Endothelial cell of hepatic sinusoid (primary cell): ENCODE measurements around the gene KRT4.

Source experiments
- in situ Hi-C: cut with HindIII; loops from 2 replicates; pipeline ENCODE4 v1.10.0; 2017; ENCODE audit warnings: low sequenced_read_pairs

Gene KRT4

GRCh38 chr12:52760623-52761022 is 53.3 kb downstream of the KRT4 start:
- in situ Hi-C loops: no loop called here

- in situ Hi-C loops: loop anchor here (5.0 kb wide), 1 partner anchor 42 kb away; no protein-coding TSS in a partner anchor
Observed at GRCh38 chr12:52759695-52760094, 54.2 kb downstream of the KRT4 start.

GRCh38 chr12:52759218-52759617 is 54.7 kb downstream of the KRT4 start:
- in situ Hi-C loops: loop anchor here (5.0 kb wide), 1 partner anchor 42 kb away; no protein-coding TSS in a partner anchor

- in situ Hi-C loops: loop anchor here (5.0 kb wide), 1 partner anchor 40 kb away; no protein-coding TSS in a partner anchor
Observed at GRCh38 chr12:52757449-52758176, 56.3 kb downstream of the KRT4 start.
